Fibroblast of skin of scalp (primary cell): Measurements from ENCODE around the gene PPM1L. TPM values are rescaled to one million over a fixed set of nuclear protein-coding genes. Genes with fewer than 3 reads are reported as not detected.
A peak's percentile ranks its signal among the peaks of the same experiment; 100 is the strongest.
"Not testable (repeated sequence)": the region's sequence is repeated elsewhere in the genome, so short reads cannot be mapped to it uniquely, and the experiment has no call there.

Experiments
- DNase-seq: peaks from one replicate; pipeline ENCODE4 v3.0.0-alpha.2; 2013
- polyA plus RNA-seq, 2 experiments: library from polyadenylated mRNA; unstranded; fragments of 120-200 nt; gene quantifications; one replicate each; pipeline ENCODE4 v1.2.1, GENCODE V29; 2013; ENCODE audit not compliant: insufficient read length in 2 of 2

PPM1L gene
- polyA plus RNA-seq (2013, experiment 1 of 2; ENCODE audit: insufficient read length) = 0.48 TPM
- 0.58 TPM for polyA plus RNA-seq (2013, experiment 2 of 2; ENCODE audit: insufficient read length)

DNA sequence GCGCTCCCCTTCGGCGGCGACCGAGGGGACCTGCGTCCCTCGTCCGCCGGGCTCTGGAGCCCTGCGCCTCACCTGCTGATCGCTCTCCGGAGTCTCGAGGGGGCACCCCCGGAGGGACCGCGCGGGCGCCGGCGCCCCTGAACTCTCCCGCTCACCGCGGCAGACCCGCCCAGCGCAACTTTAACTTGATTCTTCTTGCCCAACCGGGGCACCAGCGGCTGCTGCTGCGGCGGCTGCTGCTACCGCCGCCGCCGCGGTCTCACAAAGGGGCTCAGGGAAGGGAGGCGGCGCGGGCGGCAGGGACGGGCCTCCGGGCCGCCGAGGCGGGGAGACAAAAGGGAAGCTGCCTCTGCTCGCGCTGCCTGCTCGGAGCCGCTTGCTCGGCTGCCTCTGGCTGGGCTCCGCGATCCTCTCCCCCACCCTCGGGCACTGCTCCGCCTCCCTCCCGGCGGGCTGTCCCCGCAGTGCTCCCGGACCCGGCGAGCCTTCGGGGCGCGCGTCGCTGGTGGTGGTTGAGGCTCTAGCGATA, at the start of gene PPM1L:
Gene PPM1L (plus strand): TSS at position 456 of the 529 bp plus-strand sequence.
- peak; percentile 54 for DNase-seq

DNA sequence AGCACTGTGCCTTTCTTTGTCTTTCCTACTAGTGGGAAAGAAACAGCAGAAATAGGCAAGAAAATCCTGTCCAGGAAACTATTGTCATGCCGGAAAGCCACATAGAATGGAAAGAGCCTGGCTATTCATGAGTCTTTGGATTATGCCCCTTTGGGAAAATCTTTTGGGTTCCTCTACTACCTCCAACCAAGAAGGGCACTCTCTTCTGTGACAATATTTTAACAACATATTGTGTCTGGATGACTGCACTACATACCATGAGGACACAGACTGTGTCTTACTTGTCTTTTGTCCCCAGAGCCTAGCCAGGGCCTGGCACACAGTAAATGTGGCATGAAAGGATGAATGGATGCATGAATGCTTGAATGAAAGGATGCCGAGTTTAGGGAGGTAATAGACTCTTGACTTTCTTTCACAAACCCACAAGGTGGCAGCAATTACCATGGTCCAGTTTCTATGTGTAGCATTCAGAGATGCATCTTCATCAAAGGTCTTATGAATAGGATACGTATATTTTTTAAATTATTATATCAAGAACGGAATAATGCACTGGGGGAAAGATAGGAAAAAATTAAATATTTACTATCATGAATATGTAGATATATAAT, 48.7 kb upstream of the PPM1L start:
- peak; percentile 59 for DNase-seq

DNA sequence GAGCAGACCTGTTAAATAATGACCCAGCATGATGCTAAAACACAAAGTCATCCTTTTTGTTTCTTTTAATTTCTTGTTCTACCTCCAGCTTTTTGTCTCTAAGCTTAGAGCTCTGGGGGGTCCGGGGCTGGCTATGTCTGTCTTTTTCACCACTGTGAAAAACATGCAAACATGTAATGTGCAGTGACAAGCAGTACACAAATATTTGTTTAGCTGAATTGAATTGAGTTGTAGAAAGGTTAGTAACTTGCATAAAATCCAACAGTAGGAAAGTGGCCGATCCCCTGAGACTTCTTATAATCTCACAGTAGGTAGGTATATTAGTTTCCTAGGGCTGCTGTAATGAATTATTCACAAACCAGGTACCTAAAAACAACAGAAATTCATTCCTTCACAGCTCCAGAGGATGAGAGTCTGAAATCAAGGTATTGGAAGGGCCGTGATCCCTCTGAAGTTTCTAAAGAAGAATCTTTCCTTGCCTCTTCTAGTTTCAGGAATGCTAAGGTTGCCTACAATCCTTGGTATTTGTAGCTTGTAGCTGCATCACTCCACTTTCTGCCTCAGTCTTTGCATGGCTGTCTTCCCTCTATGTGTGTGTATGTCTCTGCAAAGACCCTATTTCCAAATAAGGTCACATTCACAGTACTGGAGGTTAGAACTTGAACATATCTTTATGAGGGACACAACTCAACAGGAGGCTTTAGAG, 46.4 kb upstream of the PPM1L start:
- DNase-seq = no peak

DNA sequence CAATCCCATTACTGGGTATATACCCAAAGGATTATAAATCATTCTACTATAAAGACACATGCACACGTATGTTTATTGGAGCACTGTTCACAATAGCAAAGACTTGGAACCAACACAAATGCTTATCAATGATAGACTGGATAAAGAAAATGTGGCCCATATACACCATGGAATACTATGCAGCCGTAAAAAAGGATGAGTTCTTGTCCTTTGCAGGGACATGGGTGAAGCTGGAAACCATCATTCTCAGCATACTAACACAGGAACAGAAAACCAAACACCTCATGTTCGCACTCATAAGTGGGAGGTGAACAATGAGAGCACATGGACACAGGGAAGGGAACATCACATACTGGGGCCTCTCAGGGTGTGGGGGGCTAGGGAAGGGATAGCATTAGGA, 42.9 kb upstream of the PPM1L start:
- not testable (repeated sequence) for DNase-seq

DNA sequence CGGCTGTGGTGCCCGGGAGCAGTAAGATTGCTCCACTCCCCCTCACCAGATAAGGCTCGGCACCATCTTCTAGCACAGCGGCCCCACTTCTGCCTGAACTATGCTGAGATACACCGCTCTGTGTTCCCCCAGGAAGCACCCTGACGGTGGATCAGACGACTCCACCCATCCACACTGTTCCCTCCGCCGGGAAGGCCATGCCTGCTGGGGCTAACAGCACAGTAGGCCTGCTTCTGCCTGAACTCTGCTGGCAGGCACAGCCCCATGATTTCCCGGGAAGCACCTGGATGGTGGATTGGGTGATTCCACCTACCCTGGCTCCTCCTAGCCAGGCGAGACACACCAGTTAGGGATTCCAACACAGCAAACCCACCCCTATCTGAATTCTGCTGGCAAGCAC, 36.3 kb upstream of the PPM1L start:
- no peak for DNase-seq

DNA sequence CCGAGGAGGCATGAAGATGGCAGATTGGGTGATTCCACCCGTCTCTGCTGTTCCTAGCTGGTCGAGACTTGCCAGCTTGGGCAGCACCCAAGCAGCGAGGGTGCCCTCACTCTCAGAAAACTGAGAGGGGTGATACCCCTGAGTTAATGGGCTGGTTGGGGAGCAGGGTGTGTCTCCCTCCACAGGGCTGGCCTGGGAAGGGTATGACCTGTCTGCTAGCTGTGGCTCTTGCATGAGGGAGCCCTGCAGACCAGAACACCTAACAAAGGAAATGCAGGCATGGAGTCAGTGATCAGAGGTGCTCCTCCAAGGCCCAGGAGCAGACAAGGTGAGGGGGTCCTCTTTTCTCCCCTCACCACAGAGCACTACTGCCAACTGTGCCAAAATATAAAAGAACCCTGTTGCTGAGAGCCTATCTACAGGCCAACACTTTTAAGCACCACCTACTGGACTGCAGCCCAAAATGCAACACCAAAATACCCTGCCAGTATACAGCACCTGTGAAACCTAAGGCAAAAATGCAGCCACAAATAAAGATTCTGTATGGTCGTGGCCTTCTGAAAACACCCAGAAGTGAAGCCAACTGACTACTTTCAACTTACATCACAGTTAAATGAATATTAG, 35.8 kb upstream of the PPM1L start:
- no peak for DNase-seq

DNA sequence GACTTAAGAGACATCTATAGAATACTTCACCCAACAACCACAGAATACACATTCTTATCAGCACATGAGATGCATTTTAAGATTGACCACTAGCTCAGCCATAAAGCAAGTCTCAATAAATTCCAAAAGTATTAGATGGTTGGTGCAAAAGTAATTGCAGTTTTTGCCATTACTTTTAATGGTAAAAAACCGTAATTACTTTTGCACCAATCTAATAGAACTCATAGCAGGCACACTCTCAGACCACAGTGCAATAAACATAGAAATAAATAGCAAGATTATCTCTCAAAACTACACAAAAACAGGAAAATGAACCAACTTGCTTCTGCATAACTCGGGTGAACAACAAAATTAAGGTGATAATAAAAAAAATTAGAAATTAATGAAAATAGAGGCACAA, 33.7 kb upstream of the PPM1L start:
- no peak for DNase-seq

DNA sequence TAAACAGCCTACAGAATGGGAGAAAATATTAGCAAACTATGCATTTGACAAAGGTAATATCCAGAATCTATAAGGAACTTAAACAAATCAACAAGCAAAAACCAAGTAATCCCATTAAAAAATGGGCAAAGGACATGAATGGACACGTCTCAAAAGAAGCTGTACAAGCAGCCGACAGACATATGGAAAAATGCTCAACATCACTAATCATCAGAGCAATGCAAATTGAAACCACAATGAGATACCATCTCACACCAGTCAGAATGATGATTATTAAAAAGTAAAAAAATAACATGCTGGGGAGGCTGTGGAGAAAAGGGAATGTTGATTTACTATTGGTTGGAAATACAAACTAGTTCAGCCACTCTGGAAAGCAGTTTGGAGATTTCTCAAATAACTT, 30.7 kb upstream of the PPM1L start:
- peak; percentile 7 for DNase-seq

DNA sequence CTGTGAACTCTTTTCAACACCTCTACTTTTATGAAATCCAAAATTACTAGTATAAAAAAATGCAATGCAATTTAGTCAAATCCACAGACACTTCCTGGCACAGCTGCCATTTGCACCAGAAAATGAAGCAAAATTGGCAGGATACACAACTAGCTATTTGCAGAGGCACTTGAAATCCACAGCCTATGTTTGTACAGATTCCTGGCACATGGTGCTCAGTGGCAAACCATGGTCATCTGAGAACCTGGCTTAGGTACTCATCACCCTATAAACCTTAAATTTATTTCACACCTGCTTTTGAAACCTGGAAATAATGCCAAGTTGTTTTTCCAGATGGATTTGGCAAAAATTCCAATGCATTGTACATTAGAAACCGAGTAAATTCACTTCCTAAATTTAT, 20.2 kb upstream of the PPM1L start:
- DNase-seq = no peak

DNA sequence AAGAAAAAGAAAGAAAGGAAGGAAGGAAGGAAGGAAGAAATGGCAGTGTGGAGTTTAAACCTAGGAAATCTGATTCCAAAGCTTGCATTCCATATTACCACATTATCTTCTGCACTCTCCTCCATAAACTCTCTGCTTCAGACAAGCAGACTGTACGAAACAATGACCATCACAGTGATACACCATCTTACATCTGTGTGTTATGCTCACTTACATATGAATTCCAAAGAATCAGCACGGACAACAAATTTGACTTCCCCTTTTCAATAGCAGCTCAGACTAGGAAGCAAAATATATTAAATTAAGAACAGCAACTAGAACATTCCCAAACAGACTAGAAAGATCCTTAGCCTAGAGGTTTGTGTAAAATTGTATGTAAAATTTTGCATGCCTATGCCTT, 18.0 kb upstream of the PPM1L start:
- DNase-seq = no peak

DNA sequence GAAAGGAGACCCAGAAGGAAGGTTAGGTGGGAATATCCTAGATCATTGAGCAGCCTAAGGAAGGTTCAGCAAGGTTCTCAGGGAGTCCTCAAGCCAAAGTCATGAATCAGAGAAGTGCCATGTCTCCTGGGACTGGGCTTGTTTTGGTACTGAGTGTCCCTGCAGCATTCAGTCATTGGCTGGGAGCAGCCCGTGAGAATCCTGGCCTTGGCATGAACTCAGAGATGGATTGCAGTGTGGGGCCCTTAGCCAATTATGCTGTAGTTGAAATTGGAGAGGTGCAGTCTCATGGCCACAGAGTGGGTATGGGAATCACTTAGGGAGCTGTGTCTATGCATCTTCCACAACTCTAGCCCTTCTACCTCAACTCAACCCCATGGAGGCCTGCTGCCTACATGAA, 17.0 kb upstream of the PPM1L start:
- DNase-seq = peak; percentile 63

DNA sequence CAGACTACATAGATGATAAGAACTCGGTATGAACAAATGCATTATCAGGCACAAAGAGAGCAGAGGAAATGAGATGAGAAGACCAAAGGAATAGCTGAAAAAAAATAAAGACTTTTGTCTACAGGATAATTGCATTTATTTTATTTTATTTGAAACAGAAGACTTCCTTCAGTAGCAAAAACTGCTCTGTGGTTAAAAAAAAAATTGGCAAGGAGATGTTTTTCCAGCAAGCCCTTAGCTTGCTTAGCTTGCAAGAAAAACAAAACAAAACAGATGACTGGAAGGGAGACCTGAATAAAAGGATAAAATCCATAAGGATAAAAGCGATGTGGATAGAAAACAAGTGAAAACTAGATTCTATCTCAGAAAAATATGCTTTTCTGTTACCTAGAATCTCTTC, 9.1 kb upstream of the PPM1L start:
- no peak for DNase-seq

DNA sequence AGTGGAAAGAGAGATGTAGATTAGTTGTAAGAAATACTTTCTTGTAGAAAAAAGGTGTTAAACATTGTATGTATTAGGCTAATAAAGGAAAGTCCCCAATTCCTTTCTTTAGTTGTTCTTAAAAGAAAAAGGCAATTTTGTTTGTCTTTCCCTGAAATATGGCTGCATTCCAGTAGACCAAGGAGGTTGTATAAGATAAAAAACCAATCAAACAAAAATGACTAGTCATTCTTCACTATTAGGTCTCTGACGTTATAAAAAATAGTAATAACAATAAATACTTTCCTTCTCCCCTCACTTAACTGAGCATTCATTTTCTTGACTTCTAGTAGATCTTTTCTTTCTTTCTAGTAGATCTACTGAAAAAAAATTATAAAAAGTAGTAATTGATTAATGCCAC, 8.6 kb upstream of the PPM1L start:
- no peak for DNase-seq

DNA sequence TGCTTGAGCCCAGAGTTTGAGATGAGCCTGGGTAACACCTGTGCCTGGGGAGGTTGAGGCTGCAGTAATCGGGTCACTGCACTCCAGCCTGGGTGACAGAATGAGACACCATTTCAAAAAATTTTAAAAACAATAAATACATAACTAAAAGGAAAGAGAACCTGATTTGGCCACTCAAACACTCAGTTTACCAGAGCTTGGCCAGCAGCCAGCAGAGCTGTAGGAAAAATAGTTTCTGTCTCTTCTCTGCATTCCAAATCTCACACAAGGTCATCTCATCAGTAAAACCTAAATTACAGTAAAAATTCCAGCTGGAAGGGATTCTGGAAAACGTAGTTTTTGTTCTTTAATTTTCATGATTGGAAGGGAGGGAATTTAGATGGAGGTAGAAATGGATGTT, 7.8 kb upstream of the PPM1L start:
- no peak for DNase-seq

DNA sequence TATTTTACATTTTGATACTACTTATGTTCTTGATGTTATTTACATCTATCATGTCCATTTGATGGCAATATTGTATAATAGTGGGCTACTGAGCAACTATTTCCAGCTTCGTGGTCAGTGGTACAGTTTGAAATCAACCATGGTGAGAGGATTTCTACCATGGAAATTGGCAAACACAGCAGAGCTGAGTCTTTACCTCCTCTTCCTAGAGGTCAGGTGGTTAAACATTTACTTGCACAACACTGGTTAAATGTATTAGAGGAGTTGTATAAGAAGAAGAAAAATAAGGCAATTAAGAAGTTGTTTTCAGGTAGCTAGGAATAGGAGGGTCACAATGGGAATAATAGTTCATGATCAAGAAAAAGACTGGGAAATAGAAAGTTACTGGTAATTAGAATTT, 7.2 kb upstream of the PPM1L start:
- DNase-seq = no peak

DNA sequence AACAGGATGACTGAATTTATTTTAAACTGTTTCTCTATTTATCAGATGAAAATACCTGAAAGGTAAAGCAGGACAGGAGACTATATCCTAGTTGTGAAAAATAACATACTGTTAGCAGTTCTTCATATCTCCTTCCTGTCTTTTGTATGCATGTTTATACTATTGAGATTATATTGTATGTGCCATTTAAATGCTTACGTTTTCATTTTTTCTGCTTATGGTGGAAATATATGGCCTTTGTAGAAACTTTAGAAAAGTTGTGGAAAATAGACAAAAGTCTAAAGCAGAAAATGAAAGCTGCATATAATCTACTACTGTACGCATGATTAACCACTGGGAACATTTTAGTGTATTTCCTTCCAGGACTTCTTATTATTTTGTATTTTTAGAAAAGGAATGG, 2.1 kb upstream of the PPM1L start:
- DNase-seq = no peak

DNA sequence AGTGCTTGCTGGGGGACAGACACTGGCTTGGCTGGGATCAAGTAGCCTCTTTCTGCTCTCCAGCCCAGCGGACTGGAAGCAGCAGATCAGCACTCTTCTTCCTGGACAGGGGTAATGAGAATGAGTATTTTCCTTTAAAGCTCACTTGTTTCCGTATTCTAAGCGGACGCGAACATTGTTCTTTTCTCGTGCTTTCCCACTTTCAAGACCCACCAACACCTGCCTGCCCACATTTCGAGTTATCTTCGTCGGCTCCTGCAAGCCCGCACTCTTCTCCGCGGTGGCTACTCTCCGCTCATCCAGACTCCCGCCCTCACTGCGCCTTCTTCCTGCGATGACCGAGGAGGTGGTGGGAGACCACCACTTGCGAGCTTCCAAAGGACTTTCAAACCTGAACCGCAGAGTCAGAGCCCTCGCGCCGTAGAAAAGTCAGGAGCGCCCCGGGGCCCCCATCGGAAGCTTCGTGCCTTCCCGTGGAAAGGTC, 1.6 kb upstream of the PPM1L start:
- DNase-seq = peak; percentile 35

DNA sequence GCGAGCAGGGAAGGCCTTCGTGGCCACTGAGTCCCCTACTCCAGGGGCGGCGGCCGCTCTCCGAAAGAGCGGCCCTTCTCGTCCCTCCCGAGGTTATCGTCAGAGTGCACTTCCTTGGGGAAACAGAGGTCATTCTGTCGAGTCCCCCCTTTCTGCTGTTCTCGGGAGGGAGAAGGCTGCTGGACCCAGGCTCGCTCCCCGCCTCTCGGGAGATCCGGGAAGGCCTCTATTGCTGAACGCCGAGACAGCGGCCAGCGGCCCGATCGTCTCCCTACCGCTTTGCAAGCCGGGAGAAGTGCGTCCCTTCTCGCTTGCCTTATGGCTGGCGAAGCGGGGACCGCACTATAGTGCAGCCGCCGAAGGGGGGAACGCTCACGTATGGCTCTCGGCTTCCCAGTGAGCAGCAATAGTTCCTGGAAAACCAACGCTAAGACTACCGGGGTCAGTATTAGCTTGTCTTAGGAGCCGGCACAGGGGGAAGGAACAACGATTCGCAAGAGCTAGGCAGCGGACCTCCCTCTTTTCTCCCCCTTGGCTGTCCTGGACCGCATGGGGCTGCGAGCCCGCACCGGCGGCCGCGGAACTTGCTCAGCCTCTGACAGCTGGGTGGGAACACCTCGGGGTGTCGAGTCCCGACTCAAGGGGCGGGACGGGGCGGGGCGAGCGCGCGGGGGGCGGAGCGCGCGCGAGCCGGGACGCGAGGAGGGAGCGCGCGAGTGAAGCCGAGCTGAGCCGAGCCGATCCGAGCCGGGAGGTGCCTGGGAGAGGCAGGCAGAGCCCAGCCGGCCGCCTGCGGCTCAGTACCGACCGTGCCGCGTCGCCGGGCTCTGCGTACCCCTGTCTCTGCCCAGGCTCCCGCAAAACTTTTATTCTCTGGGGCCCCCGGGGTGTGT, 930 bp upstream of the PPM1L start:
- peak; percentile 94 for DNase-seq

DNA sequence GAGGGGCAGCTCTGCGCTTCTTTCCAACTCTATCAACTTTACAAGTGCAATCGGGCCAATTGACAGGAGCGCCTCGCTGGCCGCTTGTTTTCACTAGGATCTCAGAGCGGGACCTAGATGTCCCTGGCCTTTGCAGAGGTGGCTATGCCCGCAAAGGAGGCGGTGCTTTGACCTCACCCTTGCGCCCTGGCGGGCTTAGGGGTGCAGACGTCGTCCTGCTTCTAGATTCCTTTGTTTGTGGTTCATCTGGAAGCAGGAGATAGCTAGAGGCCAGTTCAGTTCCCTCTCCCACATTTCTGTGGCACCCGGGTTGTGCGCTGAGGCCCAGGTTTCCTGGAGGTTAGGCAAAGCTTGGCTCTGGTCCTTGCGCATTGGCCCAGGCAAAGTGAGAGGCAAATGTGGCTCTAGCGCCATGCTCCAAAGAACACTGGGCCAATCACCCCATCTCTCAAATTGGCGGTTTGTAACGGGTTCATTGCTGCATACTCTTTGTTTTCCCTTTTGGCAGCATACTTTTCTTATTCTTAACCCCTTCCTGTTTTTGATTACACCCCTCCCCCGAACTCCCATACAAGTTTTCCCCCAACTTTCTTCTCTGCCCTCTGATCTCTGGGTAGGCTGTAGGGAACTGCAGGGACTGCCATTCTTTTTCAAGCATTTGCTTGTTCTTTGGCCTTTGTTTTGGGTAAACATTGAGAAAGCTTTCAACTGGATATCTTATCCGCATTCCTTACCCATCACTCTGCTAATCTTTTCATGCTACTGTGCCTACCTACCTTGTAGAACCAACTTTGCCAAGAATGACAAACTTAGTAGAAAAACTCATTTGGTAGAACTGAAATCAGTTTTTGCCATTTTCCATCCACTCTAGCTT, 1.4 kb downstream of the PPM1L start:
- no peak for DNase-seq

DNA sequence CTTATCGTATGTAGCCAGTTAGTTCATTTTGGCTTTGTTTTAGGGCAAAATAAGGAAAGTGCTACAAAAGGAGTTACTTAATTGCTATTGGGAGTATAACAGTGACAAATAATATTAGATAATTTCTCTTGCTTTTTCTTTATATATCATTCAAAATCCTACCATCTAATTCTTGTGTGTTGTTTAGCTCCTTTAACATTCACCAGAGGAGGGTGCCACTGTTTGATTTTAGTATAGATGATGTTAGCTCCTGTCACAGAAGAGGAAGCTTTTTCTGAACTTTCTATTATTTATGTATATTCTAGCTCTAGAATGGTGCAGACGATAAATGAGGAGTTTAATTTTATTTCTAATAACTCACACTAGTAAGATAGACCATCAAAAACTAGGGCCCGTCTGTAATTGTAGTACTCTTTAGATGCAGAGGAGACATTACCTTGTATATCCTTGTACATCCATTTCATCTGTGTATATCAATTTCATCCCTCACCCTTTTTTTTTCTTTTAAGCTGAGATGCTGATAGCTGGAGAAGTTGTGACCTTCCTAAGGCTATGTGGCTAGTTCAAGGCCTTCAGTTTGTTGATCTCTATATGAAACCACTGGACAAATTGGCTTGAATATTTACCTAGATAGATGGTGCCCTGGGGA, 3.0 kb downstream of the PPM1L start:
- no peak for DNase-seq

DNA sequence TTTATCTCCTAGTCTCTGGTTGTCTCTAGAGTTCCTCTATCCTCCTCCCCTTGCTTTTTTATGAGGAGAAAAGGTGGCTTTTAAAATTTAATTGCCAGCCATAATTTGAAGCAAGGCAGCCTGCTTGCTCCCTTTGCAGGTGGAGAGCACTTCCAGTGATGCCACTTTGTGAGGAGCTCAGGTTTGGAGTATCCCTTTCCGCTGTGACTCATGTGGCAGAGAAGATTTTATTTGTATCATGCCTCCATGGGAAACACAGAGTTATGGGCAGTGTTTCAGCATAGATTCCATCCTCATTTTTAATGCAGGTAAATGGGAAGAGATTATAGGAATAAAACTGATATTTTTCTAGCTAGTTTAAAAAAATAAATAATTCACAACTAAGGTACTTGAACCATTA, 7.0 kb downstream of the PPM1L start:
- no peak for DNase-seq
